NOMO-1 (cell line): ENCODE measurements around the gene LRRC25.
"Not testable (repeated sequence)": the region's sequence is repeated elsewhere in the genome, so short reads cannot be mapped to it uniquely, and the experiment has no call there.

Experiments
- DNase-seq, 2 experiments: peaks; one replicate each; lab custom pipeline; 2025; ENCODE audit not compliant: unreplicated experiment in 2 of 2; lab: John Stamatoyannopoulos, UW

Gene LRRC25

DNA sequence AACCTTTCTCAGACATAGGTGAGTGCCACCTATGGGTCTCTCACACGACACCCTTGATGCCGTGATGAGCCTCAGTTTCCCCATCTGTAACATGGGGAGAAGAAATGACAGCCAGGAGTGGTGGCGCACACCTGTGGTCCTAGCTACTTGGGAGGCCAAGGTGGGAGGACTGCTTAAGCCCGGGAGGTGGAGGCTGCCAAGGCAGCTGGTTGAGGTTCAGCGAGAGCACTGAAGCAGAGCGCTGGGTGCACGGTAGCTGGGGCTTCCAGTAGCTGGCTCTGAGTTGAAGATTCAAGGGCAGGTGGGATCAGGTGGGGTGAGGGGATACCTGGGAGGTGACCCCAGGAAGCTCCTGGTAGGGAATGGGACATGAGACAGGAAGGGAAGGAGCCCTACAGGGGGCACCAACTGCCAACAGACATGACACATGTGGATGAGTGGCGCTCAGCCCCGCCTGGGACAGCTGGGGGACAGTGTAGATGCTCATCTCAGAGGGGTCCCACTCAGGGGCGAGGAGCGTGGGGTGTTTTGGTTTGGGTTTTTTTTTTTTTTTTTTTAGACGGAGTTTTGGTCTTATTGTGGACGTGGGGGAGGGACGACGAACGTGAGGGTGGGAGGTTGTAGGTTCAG lies 15.3 kb upstream of the LRRC25 start:
- no peak for DNase-seq

DNA sequence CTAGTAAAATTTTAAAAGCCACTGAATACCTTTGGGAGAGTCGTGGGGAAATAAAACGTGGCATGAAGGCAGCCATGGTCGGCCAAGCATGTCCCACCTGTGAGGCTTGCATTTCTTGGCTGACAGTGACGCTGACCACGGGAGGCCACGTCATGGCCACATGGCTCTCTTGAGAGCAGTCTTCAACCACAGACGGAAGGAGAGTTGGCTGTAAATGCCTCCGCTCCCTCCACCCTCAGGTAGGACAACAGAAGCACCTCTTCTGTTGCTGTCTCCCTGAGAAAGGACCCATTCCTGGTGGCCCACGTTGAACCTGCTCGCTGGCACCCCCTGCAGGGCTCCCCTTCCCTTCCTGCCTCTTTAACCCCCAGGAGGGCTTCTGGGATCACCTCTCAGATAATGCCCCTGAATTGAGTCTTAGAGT lies 10.6 kb upstream of the LRRC25 start:
- peak; percentile 19 to 30 for DNase-seq

DNA sequence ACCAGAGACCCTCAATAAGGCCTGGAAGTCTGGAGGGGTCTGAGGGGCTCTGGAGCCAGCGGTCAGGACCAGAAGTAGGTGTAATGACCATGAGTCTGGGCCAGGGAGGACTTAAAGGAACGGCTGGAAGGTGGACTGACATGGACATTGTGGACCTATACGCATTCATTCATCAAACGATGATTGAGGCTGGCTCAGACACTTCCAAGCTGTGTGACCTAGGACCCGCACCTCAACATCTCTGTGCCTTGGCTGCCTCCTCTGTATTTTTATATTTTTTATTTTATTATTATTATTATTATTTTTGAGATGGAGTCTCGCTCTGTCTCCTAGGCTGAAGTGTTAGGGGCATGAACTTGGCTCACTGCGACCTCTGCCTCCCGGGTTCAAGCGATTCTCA lies 9.3 kb upstream of the LRRC25 start:
- DNase-seq, result no peak

DNA sequence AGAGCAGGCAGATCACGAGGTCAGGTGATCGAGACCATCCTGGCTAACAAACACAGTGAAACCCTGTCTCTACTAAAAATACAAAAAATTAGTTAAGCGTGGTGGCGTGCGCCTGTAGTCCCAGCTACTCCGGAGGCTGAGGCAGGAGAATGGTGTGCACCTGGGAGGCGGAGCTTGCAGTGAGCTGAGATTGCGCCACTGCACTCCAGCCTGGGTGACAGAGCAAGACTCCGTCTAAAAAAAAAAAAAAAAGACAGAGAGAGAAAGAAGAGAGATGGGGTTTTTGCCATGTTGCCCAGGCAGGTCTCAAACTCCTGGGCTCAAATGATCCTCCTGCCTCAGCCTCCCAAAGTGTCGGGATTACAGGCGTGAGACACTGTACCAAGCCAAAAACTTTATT lies 8.3 kb upstream of the LRRC25 start:
- not testable (repeated sequence) for DNase-seq

DNA sequence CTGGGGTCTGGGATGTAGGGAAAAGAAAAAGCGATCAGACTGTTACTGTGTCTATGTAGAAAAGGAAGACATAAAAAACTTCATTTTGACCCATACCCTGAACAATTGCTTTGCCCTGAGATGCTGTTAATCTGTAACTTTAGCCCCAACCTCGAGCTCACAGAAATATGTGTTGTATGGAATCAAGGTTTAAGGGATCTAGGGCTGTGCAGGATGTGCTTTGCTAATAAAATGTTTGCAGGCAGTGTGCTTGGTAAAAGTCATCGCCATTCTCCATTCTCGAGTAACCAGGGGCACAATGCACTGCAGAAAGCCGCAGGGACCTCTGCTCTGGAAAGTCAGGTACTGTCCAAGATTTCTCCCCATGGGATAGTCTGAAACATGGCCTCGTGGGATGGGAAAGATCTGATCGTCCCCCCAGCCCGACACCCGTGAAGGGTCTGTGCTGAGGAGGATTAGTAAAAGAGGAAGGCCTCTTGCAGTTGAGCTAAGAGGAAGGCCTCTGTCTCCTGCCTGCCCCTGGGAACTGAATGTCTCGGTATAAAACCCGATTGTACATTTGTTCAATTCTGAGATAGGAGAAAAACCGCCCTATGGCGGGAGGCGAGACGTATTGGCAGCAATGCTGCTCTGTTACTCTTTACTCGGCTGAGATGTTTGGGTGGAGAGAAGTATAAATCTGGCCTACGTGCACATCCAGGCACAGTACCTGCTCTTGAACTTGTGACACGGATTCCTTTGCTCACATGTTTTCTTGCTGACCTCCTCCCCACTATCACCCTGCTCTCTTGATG lies 5.2 kb upstream of the LRRC25 start:
- DNase-seq, result not testable (repeated sequence)

DNA sequence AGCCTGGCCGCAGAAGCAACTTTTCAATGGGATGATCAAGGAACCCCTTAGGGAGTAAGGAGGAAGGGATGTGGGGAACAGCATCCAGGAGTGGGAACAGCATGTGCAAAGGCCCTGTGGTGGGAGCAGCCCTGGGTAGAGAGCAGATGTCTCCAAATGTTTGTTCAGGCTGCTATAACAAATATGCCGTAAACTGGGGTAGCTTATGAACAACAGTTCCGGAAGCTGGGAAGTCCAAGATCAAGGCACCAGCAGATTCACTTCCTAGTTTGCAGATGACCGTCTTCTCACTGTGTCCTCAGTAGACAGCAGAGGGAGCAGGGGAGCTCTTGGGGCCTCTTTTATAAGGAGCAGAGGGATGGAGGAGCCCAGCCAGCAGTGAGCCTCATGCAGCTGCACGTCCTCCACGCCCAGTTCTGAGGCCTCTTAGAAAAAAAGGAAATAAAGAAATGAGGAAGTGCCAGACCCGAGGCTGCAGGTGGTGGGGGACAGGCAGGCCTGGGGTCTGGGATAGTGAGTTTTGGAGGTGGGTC lies 4.2 kb upstream of the LRRC25 start:
- DNase-seq, result peak; percentile 97 to 99

DNA sequence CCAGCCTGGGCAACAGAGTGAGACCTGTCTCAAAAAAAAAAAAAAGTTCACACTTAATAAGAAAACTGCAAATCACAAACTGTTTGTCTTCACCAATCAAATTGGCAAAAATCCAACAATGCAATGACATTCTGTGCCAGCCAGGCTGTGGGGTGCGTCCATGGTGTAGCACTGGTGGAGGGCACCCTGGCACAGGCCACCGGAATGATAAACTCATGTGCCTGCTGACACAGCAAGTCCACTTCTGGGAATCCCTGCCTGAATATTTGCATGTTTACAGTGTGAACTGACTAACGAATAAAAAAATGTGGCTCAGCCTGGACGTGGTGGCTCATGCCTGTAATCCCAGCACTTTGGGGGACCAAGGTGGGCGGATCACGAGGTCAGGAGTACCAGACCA lies 1.6 kb upstream of the LRRC25 start:
- no peak for DNase-seq

DNA sequence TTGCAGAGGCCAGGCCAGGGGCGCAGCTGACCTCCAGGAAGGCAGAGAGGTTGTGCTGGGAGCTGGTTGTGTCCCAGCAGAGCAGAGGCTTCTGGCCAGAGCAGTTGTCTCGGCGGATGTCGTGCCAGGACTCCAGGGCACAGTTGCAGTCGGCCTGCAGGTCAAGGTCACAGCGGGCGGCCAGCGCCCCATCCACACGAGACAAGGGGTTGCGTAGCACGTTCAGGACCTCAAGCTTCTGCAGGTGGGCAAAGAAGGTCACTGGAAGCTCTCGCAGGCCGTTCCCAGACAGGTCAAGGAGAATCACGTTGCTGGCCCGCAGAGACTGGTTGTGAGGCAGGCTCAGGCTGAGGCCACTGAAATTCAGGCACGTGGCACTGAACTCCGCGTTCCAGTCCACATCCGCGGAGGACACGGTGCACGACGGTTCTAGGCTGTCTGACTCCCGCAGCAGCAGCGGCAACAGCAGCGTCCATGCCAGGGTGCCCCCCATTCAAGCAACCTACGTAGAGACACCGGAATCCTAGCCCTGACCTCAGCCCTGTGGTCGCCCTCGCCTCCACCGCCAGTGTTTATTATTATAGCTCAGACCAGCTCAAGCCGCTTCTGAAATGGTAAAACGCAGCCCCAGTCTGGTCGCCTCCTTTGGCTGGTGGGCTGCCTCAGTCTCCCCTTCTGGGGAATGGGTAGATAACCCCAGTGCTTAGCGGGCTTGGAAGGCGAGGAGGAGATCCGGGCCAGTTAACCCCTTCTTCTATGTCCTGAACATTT lies 766 bp downstream of the LRRC25 start:
- no peak for DNase-seq

DNA sequence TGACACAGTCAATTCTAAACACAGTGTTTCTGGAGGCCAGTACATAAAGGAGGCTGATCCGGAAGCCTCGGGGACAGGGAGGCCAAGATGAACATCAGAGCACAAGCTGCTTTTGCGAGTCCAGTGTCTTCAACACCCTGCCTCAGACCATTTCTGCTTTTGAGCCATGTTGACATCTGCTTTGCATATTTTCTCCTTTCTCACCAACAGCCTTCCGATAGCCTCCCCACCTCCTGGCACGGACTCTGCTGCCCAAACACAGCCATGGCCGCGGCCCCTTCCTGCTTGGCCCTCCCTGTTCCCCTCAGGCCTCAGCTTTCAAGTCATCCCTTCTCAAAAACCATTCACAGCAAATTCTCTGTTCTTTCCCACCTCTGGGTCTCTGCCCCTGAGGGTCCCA lies 3.6 kb downstream of the LRRC25 start:
- peak; percentile 30 to 55 for DNase-seq

DNA sequence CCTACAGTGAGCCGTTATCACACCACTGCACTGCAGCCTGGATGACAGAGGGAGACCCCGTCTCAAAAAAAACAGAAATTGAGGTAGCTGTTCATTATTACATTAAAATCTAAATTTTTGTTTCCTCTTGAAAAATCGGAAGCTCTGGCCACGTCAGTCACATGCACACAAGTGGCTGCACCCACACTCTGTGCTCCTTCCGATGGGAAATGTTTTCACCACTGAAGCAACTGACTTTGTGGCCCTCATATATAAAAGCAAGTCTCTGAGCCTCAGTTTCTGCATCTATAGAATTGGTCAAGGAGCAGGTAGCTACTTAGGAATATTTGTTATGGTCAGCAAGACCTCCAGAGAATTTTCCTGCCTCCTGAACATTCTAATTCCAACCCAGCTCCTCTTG lies 4.5 kb downstream of the LRRC25 start:
- DNase-seq, result no peak

DNA sequence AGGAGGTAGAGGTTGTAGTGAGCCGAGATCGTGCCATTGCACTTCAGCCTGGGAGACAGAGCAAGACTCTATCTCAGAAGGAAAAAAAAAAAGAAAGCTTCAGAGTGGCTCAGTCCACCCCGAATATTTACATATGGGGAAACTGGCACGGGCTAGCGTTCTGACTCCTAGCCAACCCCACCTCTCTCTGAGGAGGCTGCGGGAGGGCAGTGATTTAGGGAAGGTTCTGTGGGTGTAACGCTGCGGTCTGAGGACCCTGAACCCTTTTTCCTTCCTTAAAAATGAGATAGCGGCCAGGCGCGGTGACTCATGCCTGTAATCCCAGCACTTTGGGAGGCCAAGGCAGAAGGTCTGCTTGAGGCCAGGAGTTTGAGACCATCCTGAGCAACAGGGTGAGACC lies 5.0 kb downstream of the LRRC25 start:
- peak; percentile 77 to 80 for DNase-seq

DNA sequence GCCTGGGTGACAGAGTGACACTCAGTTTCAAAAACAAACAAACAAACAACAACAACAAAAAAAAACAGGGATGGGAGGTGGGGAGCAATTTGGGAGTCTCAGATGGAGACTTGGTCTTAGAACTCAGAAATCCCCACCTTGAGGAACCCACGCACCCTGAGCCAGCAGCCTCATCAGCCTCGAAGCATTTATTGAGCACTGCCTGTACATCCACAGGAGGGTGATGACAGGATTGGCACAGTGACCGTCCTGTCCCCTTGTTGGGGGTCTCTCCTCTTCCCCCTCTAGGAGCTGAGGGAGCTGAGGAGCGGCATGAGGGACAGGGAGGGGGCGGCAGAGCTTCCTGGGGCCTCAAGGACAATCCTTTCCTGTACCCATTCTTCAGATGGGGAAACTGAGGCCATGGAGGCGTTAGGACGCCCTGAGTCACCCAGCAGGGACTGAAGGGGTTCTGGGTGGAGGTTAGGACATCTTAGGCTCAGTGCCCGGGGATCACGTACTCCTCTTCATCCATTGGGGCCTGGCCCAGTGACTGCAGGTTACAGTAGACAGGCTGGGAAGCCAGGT lies 5.8 kb downstream of the LRRC25 start:
- DNase-seq, result no peak

DNA sequence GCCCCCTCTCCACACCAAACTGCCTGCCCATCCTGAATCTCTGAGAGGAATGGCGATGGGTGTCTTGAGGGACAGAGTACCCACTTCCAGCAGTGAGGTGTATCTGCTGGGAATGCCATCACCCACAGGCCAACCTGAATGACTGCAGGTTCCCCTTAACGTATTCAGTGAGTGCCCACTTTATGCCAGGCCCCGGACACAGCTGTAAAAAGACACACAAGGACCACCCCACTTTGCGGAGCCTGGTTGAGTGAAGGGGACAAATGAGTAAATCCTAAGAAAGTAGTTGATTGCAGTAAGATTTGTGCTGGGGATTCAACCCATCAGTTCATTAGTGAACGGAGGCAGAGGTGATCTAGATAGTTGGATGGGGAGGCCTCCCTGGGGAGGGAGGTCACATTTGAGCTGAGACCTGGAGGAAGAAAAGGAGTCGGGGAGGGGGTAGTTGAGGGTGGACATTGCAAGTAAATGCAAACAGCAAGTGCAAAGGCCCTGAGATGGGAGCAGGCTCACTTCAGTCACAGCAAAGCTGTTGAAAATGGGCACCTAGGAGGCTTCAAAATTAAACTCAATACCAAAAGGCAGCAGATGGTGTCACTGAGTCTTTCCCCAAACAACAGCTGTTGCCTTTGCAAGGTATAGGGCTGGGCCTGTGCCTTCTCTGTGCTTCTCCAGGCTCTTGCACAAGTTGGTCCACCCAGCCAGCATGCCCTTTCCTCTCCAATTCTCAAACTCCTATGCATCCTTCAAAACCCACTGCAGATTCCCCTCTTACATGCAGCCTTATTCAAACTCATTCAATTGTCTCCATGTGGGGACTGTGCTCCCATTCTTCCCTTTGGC lies 7.1 kb downstream of the LRRC25 start:
- no peak for DNase-seq

DNA sequence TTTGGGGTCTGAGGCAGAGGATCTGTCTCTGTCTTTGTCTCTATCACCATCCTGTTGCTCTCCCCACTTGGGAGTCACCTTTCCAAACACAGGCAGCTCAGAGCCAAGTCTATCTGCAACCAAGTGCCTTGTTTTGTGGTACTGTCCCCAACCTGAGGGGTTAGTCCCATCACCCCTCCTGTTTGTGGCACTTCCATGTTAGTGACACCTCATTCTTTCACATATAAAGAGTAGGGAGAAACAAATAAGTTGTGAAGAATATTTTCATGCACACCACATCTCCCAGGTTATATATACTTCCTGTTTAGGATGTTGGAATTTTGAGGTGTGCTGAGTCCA lies 7.7 kb downstream of the LRRC25 start:
- no peak for DNase-seq

DNA sequence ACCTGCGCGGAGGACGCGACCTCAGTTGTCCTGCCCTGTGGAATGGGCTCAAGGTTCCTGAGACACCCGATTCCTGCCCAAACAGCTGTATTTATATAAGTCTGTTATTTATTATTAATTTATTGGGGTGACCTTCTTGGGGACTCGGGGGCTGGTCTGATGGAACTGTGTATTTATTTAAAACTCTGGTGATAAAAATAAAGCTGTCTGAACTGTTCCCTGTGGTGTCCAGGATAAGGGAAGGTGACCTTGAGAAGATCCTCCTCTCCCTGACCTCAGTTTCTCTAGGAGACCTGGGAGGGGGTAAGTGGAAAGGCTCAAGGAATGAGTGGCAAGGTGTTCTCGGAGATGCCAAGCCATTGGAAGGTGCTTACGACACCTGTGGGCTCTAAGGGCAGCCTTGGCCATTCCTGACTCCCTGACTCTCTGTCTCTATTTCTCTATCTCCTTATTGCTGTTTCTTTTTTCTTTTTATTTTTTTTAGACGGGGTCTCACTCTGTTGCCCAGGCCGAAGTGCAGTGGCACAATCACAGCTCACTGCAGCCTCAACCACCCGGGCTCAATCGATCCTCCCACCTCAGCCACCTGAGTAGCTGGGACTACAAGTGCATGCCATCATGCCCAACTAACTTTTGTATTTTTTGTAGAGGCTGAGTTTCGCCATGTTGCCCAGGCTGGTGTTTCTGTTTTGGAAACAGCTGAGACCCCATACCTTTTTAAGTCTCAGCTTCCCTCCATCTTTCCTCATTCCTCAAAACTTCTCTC lies 8.3 kb downstream of the LRRC25 start:
- no peak for DNase-seq

DNA sequence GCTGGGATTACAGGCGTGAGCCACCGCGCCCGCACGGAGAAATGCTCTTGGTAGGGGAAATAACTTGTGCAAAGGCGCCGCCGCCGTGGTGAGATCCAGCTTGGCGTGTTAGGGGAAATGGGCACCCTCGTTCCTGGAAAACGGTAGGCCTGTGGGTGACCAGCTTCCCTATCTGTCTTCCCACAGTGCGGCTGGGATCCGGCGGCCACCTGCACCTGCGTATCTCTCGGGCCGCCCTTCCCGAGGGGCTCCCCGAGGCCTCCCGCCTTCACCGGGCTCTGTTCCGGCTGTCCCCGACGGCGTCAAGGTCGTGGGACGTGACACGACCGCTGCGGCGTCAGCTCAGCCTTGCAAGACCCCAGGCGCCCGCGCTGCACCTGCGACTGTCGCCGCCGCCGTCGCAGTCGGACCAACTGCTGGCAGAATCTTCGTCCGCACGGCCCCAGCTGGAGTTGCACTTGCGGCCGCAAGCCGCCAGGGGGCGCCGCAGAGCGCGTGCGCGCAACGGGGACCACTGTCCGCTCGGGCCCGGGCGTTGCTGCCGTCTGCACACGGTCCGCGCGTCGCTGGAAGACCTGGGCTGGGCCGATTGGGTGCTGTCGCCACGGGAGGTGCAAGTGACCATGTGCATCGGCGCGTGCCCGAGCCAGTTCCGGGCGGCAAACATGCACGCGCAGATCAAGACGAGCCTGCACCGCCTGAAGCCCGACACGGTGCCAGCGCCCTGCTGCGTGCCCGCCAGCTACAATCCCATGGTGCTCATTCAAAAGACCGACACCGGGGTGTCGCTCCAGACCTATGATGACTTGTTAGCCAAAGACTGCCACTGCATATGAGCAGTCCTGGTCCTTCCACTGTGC lies 9.1 kb downstream of the LRRC25 start:
- DNase-seq, result peak; percentile 70 to 88

DNA sequence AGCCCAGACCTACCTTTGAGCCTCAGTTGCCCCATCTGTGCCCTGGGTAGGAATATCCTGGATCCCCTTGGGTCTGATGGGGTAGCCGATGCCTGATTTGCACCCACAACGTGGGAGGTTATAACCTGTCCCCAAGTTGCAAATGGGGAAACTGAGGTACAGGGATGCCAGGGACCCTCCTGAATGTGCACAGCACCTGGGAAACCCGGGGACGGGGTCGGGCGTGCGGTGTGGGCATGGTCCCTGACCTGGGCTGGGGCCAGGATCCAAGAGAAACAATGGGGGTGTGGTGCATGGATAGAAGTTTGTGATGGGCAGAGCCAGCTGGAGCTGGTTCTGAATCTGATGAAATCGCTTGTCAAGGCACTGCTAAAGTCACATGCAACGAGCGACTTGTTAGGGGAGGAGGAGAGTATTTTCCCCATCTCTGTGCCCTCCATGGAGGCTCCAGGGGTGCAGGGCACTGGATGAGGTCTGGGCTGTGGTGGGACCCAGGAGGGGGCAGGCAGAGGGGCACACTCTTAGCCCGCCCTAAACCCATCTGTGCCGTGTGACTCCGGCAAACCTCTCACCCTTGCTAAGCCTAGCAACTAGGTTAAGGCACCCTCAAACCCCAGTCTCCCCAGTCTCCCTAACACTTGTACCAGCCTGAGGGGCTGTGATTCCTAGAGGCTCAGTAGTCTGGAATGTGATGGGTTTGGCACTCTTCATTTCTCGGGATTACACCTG lies 10.7 kb downstream of the LRRC25 start:
- no peak for DNase-seq
